ENCODE data around the gene MRI1. TPM values are rescaled to one million over a fixed set of nuclear protein-coding genes. Genes with fewer than 3 reads are reported as not detected.

MRI1 gene
- total RNA-seq, 1 experiment from 2014 or later: 24.9 TPM

Other genes starting within 250 kb of the MRI1 start
- 213 and 223 TPM in 2 replicates for gene C19orf53, start 9.9 kb downstream of the MRI1 start, total RNA-seq (2014; rRNA removed; shearing (Covaris generic))
- gene ZSWIM4, start 30.9 kb downstream of the MRI1 start, total RNA-seq (2014; rRNA removed; shearing (Covaris generic)): 2.8 TPM in 2 replicates
- gene NANOS3, start 112.6 kb downstream of the MRI1 start, total RNA-seq (2014; rRNA removed; shearing (Covaris generic)): 1.3 TPM in 1 of 2 replicates, not detected in the other
- 1.6 and 2.1 TPM in 2 replicates for gene BRME1, start 141.6 kb downstream of the MRI1 start, total RNA-seq (2014; rRNA removed; shearing (Covaris generic))
- gene CC2D1A, start 141.7 kb downstream of the MRI1 start, total RNA-seq (2014; rRNA removed; shearing (Covaris generic)): 14.7 and 15.7 TPM in 2 replicates
- gene PODNL1, start 173.9 kb downstream of the MRI1 start, total RNA-seq (2014; rRNA removed; shearing (Covaris generic)): 3.2 and 4.2 TPM in 2 replicates
- gene DCAF15, start 188.0 kb downstream of the MRI1 start, total RNA-seq (2014; rRNA removed; shearing (Covaris generic)): 21.1 and 23.5 TPM in 2 replicates
- gene RFX1, start 241.8 kb downstream of the MRI1 start, total RNA-seq (2014; rRNA removed; shearing (Covaris generic)): 1.7 and 2.1 TPM in 2 replicates

All from RPMI7951 (cell line).